HCT116 (cell line): ENCODE measurements around the gene FBXL17. TPM values are rescaled to one million over a fixed set of nuclear protein-coding genes. Genes with fewer than 3 reads are reported as not detected.

Experiments
- ATAC-seq: fragments of 200-7000 bp; cut with Tn5 transposase; 2 replicates; pipeline ENCODE4 v1.9.1; 2020; ENCODE audit warnings: mild to moderate bottlenecking, moderate library complexity
- BruUV-seq: library from RNA; stranded (reverse); fragments of 400-500 nt; replicated peaks from 2 replicates; lab custom pipeline; 2021; lab: Mats Ljungman, UMichigan
- CTCF ChIA-PET: fragments of 300-600 bp; sonication (Branson Sonifier 250); formaldehyde crosslinking; loops from one replicate; lab custom pipeline; 2021; ENCODE audit warnings: antibody characterized with exemption; lab: Charles Lee
- POLR2A ChIA-PET: fragments of 300-600, 350-600 bp; sonication (Branson Sonifier 250); formaldehyde crosslinking; loops from one replicate; lab custom pipeline; 2021; ENCODE audit warnings: antibody characterized with exemption; lab: Charles Lee
- RAD21 ChIA-PET, 2 experiments: fragments of 300-600 bp; sonication (Branson Sonifier 250); formaldehyde crosslinking; loops; one replicate each; lab custom pipeline; 2023; ENCODE audit warnings: low total read pairs in 2 of 2; ENCODE audit not compliant: uncharacterized antibody in 2 of 2, unreplicated experiment in 2 of 2, low non-redundant PET in 1 of 2; lab: Charles Lee
- DNase-seq: peaks from one replicate; pipeline ENCODE4 v3.0.0-alpha.2; 2010; ENCODE audit warnings: low read depth, low spot score
- H2AFZ ChIP-seq: fragments of 200-600 bp; shearing (Covaris generic), sonication (generic); 2 replicates; pipeline ENCODE4 v1.6.1; 2017; ENCODE audit warnings: low read depth, mixed run types, mixed read lengths, antibody characterized with exemption, low read length; ENCODE audit not compliant: poor library complexity, severe bottlenecking
- H3K27ac ChIP-seq: 2 replicates; pipeline ENCODE4 v1.5.1; 2012; ENCODE audit warnings: low read depth, low read length
- H3K27me3 ChIP-seq: fragments of 200-600 bp; sonication (generic); 2 replicates; pipeline ENCODE4 v1.6.1; 2016; ENCODE audit warnings: mixed run types, low read length, mixed read lengths; ENCODE audit not compliant: insufficient read depth
- H3K36me3 ChIP-seq, 2 experiments: fragments of 200-500 bp in 1 of 2; fragments of 200-600 bp in 1 of 2; sonication (Bioruptor generic) in 1 of 2; sonication (generic) in 1 of 2; 2 replicates each; pipeline versions ENCODE4 v1.5.1 to v1.6.1; 2014 to 2016; ENCODE audit warnings: low read length in 2 of 2, inconsistent platforms in 1 of 2, mixed read lengths in 1 of 2, mixed run types in 1 of 2; ENCODE audit not compliant: insufficient read depth in 2 of 2, control insufficient read depth in 1 of 2
- H3K4me1 ChIP-seq, 2 experiments: fragments of 200-600 bp in 1 of 2; sonication (generic) in 1 of 2; 2 replicates each; pipeline versions ENCODE4 v1.5.1 to v1.6.1; 2012 to 2017; ENCODE audit warnings: low read length in 2 of 2, inconsistent platforms in 1 of 2, mild to moderate bottlenecking in 1 of 2, mixed read lengths in 1 of 2, mixed run types in 1 of 2, moderate library complexity in 1 of 2; ENCODE audit not compliant: insufficient read depth in 2 of 2, control insufficient read depth in 1 of 2
- H3K4me2 ChIP-seq: fragments of 200-600 bp; sonication (generic); 2 replicates; pipeline ENCODE4 v1.6.1; 2017; ENCODE audit warnings: mixed run types, low read length, mixed read lengths
- H3K4me3 ChIP-seq, 2 experiments: fragments of 200-600 bp in 1 of 2; sonication (generic) in 1 of 2; replicated peaks in 1 of 2; 2 replicates each; pipeline ENCODE4 v1.5.1; 2011 to 2016; ENCODE audit warnings: low read length in 2 of 2, control low read depth in 1 of 2, low read depth in 1 of 2, mild to moderate bottlenecking in 1 of 2, mixed read lengths in 1 of 2, mixed run types in 1 of 2
- H3K79me2 ChIP-seq: fragments of 200-600 bp; sonication (generic); 2 replicates; pipeline ENCODE4 v1.6.1; 2017; ENCODE audit warnings: mild to moderate bottlenecking, mixed run types, low read length, moderate library complexity, mixed read lengths; ENCODE audit not compliant: insufficient read depth
- H3K9ac ChIP-seq: fragments of 200-600 bp; sonication (generic); 2 replicates; pipeline ENCODE4 v1.6.1; 2016; ENCODE audit warnings: low read length, mixed read lengths
- H3K9me2 ChIP-seq: fragments of 200-600 bp; sonication (generic), shearing (Covaris generic); 2 replicates; pipeline ENCODE4 v1.6.1; 2017; ENCODE audit warnings: mixed run types, mild to moderate bottlenecking, moderate library complexity; ENCODE audit not compliant: insufficient read depth
- H3K9me3 ChIP-seq, 2 experiments: fragments of 200-500 bp in 1 of 2; fragments of 200-600 bp in 1 of 2; sonication (Bioruptor generic) in 1 of 2; sonication (generic) in 1 of 2; 2 replicates each; pipeline ENCODE4 v1.6.1; 2014 to 2017; ENCODE audit warnings: low read length in 2 of 2, mixed read lengths in 2 of 2, inconsistent platforms in 1 of 2, low read depth in 1 of 2, mild to moderate bottlenecking in 1 of 2, mixed run types in 1 of 2, moderate library complexity in 1 of 2; ENCODE audit not compliant: control insufficient read depth in 1 of 2, insufficient read depth in 1 of 2
- H4K20me1 ChIP-seq: fragments of 200-600 bp; sonication (generic), shearing (Covaris generic); 2 replicates; pipeline ENCODE4 v1.6.1; 2017; ENCODE audit warnings: mixed run types, mild to moderate bottlenecking, moderate library complexity; ENCODE audit not compliant: insufficient read depth
- CBX3 ChIP-seq: IDR thresholded peaks from 2 replicates; pipeline ENCODE4 v1.6.1; 2012; ENCODE audit warnings: low read depth
- CEBPB ChIP-seq: IDR thresholded peaks from 2 replicates; pipeline ENCODE4 v1.6.1; 2012; ENCODE audit warnings: low read depth
- ELF1 ChIP-seq: IDR thresholded peaks from 2 replicates; pipeline ENCODE4 v1.6.1; 2012; ENCODE audit warnings: low read depth, borderline replicate concordance
- EZH2phosphoT487 ChIP-seq: fragments of 200-600 bp; IDR thresholded peaks from 2 replicates; pipeline ENCODE4 v1.6.1; 2018; ENCODE audit warnings: antibody characterized with exemption, borderline replicate concordance
- FOSL1 ChIP-seq: IDR thresholded peaks from 2 replicates; pipeline ENCODE4 v1.6.1; 2012; ENCODE audit warnings: low read depth
- POLR2A ChIP-seq: IDR thresholded peaks from 2 replicates; pipeline ENCODE4 v1.7.0; 2011; ENCODE audit warnings: borderline replicate concordance; ENCODE audit not compliant: insufficient read depth, insufficient read length; ENCODE audit errors: extremely low read depth
- POLR2AphosphoS5 ChIP-seq: IDR thresholded peaks from 2 replicates; pipeline ENCODE4 v1.6.1; 2011; ENCODE audit warnings: mild to moderate bottlenecking, low read depth, low read length, moderate library complexity
- SIN3A ChIP-seq: IDR thresholded peaks from 2 replicates; pipeline ENCODE4 v1.6.1; 2012; ENCODE audit warnings: low read depth
- SP1 ChIP-seq: IDR thresholded peaks from 2 replicates; pipeline ENCODE4 v1.6.1; 2012; ENCODE audit warnings: low read depth
- SRF ChIP-seq: IDR thresholded peaks from 2 replicates; pipeline ENCODE4 v1.6.1; 2012; ENCODE audit warnings: low read depth
- TCF7L2 ChIP-seq: IDR thresholded peaks from 2 replicates; pipeline ENCODE4 v1.7.0; 2011; ENCODE audit warnings: borderline replicate concordance, inconsistent platforms; ENCODE audit not compliant: insufficient read depth, insufficient read length; ENCODE audit errors: extremely low read depth
- ZNF274 ChIP-seq: fragments of 200-500 bp; sonication (Bioruptor generic); IDR thresholded peaks from 2 replicates; pipeline ENCODE4 v1.6.1; 2014; ENCODE audit warnings: mild to moderate bottlenecking, low read depth, low read length, inconsistent platforms
- intact Hi-C: fragments of 100-400 bp; cut with micrococcal nuclease; formaldehyde crosslinking; loops from 2 replicates; pipeline ENCODE4 v1.10.0; 2022
- total RNA-seq: library from RNA; stranded (reverse); gene quantifications from one replicate; pipeline ENCODE4 v1.2.1, GENCODE V29; 2021; ENCODE audit not compliant: unreplicated experiment

Gene FBXL17
- total RNA-seq, 1 experiment from 2014 or later, result 9.4 TPM

GRCh38 chr5:107894361-107894760 is 487.5 kb downstream of the FBXL17 start:
- intact Hi-C loops, result no loop called here
- ATAC-seq (no peak), DNase-seq (no peak)
- ChIA-PET POLR2A (no interaction called here), CTCF (no interaction called here), RAD21 (no interaction called here)
- Histone ChIP-seq H3K27ac (no peak overlapping the region), H3K4me1 (peaks cover 4 to 8% of the 10 kb centered on the region in 2 experiments; a peak in 3 of 4 replicates), H4K20me1 (no peaks in the 10 kb centered on the region), H3K36me3 (no peaks in the 10 kb centered on the region), H3K9ac (no peak overlapping the region), H3K4me2 (no peak overlapping the region), H3K27me3 (no peaks in the 10 kb centered on the region), H3K4me3 (no peak overlapping the region), H3K79me2 (no peaks in the 10 kb centered on the region), H3K9me2 (no peaks in the 10 kb centered on the region), H3K9me3 (no peaks in the 10 kb centered on the region), H2AFZ (no peak overlapping the region)
- BruUV-seq, result no TSS peak
- TF ChIP-seq POLR2A (no peak), CBX3 (no peak), TCF7L2 (no peak), SP1 (no peak), SRF (no peak), FOSL1 (no peak), SIN3A (no peak), ELF1 (no peak), CEBPB (no peak), POLR2AphosphoS5 (no peak), EZH2phosphoT487 (no peak), ZNF274 (no peak)

GRCh38 chr5:107893642-107894041 is 488.3 kb downstream of the FBXL17 start:
- POLR2A ChIA-PET, result no interaction called here
- Histone ChIP-seq H3K36me3 (no peaks in the 10 kb centered on the region), H3K4me3 (no peak overlapping the region), H3K4me2 (no peak overlapping the region), H3K9me2 (no peaks in the 10 kb centered on the region), H3K79me2 (no peaks in the 10 kb centered on the region), H4K20me1 (no peaks in the 10 kb centered on the region), H2AFZ (no peak overlapping the region), H3K9me3 (no peaks in the 10 kb centered on the region), H3K9ac (no peak overlapping the region), H3K4me1 (peaks cover 5 to 10% of the 10 kb centered on the region in 2 experiments; a peak in 3 of 4 replicates), H3K27ac (no peak overlapping the region), H3K27me3 (no peaks in the 10 kb centered on the region)
- no TSS peak for BruUV-seq
- intact Hi-C loops, result no loop called here
- CTCF ChIA-PET, result no interaction called here
- RAD21 ChIA-PET, result no interaction called here
- TF ChIP-seq CEBPB (peak; percentile 93), EZH2phosphoT487 (no peak), POLR2AphosphoS5 (no peak)
- ATAC-seq (peak; percentile 25; the same call in 1 of the 2 replicates), DNase-seq (peak; percentile 23)
